ENCODE results near the gene NKIRAS1.
"Not testable (repeated sequence)": the region's sequence is repeated elsewhere in the genome, so short reads cannot be mapped to it uniquely, and the experiment has no call there.

The NKIRAS1 gene

DNA sequence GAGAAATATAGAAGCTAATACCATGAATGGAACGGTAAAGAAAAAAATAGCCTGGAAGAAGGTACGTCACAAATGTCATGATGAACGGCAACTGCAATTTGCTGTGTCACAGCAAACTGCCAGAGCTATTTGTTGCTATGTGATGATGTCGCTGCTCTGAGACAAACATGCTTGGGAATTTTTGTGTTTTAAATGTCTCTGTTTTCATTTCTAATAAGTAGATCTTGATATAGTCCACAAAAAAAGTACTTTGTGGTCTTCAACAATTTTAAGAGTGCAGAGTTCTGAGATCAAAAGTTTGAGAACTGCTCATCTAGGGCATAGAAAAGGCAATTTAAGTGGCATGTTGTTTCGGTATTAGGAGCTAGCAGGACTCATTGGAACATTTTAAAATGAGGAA, 24.0 kb upstream of the NKIRAS1 start:
- no peak for DNase-seq (ENCODE audit: low read depth)

GRCh38 chr3:23938688-23939087, 21.9 kb upstream of the NKIRAS1 start:
- no peak for DNase-seq (ENCODE audit: low read depth)

DNA sequence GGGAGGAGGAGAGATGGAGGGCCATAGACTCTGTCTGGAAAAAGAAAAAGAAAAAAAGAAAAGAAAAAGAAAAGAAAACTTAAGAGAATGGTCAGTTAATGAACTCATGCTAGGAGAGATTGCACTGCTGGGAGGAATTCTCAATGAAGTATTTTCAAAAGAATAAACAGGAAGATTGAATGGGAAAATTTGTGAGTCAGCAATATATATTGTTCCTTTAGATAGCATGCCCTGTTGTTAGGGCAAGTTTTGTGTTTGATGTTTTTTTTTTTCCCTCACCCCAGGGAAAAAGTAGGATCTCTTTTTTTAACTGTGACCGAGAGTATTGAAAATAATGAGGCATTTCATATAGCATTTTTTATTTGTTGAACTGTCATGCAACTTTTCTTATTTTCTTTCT, 20.5 kb upstream of the NKIRAS1 start:
- DNase-seq (ENCODE audit: low read depth): no peak

GRCh38 chr3:23934253-23934652, 17.5 kb upstream of the NKIRAS1 start:
- no peak for DNase-seq (ENCODE audit: low read depth)

DNA sequence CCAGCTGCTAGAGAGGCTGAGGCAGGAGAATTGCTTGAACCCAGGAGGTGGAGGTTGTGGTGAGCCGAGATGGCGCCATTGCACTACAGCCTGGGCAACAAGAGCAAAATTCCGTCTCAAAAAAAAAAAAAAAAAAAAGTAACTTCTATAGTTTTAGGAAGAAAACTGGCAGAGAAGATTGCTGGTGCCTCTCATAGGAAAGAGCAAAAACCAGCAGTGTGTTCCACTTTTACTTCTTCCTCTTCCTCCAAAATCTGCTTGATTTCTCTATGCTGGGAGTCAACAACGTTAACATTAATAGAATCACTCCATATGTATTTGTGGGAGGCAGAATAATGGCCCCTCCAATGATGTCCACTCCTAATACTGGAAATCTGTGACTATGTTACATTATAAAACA, 15.8 kb upstream of the NKIRAS1 start:
- no peak for DNase-seq (ENCODE audit: low read depth)

GRCh38 chr3:23931597-23931996, 14.8 kb upstream of the NKIRAS1 start:
- DNase-seq (ENCODE audit: low read depth): no peak

DNA sequence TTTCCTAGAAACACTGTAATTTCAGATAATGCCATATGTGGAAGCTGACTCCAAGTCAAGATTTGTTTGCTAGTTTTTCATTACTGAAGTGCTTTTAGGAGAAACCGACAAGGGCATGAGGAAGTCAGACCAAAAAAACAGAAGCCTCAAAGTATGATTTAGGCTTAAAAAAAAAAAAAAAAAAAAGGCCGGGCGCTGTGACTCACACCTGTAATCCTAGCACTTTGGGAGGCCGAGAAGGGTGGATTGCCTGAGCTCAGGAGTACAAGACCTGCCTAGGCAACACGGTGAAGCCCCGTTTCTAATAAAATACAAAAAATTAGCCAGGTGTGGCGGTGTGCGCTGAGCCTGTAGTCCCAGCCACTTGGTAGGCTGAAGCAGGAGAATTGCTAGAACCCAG, 11.7 kb upstream of the NKIRAS1 start:
- DNase-seq (ENCODE audit: low read depth): no peak

DNA sequence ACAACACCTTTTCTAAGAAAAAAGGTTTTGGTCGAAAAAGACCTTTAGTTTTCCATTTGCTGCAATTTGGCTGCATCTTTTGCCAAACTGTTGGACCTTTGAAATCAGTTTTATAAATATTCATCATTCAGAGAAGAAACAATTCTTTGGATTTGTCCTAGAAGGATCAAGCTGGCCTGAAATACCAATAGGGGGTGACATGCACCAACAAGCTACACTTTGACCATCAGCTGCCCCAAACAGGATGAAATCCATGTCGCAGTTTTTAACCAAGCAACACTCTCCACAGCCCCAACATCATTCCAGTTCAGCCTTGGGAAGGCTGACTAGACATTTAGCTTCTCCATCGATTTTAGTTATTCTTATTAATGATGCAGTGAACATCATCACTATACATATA, 9.9 kb upstream of the NKIRAS1 start:
- DNase-seq (ENCODE audit: low read depth): no peak

- DNase-seq (ENCODE audit: low read depth): no peak
Observed at GRCh38 chr3:23926246-23926645, 9.5 kb upstream of the NKIRAS1 start.

- DNase-seq (ENCODE audit: low read depth): no peak
Observed at GRCh38 chr3:23923786-23924185, 7.0 kb upstream of the NKIRAS1 start.

GRCh38 chr3:23921052-23921511, 4.3 kb upstream of the NKIRAS1 start:
- DNase-seq (ENCODE audit: low read depth): no peak

GRCh38 chr3:23920151-23920655, 3.4 kb upstream of the NKIRAS1 start:
- DNase-seq (ENCODE audit: low read depth): no peak

DNA sequence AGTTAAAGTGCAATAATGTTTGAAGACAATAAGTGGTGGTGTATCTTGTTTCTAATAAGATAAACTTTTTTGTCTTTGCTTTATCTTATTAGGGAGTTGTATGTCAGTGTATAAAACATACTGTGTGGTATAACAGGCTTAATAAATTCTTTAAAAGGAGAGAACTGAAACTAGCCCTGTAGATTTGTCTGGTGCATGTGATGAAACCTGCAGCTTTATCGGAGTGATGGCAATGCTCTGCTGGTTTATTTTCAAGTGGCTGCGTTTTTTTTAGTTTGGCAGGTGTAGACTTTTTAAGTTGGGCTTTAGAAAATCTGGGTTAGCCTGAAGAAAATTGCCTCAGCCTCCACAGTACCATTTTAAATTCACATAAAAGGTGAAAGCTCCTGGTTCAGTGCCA, 2.8 kb upstream of the NKIRAS1 start:
- no peak for DNase-seq (ENCODE audit: low read depth)

- not testable (repeated sequence) for DNase-seq (ENCODE audit: low read depth)
Observed at GRCh38 chr3:23918331-23918730, 1.5 kb upstream of the NKIRAS1 start.

GRCh38 chr3:23917679-23918303, 1.0 kb upstream of the NKIRAS1 start:
- DNase-seq (ENCODE audit: low read depth): not testable (repeated sequence)

DNA sequence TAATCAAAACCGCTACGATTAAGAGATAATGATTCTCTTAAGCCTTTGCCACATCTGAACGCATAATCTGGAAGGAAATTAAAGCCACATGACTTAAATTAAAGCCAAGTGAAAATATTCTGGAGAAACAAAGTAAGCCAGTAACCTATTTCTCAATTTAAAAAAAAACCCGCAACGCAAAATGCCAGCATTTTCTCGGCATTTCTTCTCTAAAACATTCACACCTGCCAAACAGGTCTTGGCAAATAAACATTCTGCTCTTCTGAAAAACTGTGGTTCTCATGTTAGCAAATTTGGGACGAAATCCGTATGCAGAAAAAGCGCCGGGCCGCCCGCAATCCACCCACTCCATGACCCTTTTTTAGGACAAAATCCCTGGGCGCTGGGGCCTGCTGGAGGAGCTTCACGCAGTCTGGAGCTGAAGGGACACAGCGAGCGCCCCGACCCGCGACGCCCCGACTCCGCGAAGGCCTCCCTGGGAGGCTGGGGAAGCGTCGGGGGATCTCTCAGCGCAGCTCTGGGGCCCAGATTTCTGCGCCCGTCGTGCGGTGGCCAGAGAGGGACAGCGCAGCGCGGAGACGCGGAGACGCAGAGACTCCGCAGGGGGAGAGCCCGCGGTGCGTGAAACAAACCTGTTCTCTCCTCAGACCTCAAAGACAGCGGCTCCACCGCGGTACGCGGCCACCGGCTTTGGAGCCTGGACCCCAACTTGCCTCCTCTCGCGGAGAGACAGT, 471 bp downstream of the NKIRAS1 start:
- no peak for DNase-seq (ENCODE audit: low read depth)

DNA sequence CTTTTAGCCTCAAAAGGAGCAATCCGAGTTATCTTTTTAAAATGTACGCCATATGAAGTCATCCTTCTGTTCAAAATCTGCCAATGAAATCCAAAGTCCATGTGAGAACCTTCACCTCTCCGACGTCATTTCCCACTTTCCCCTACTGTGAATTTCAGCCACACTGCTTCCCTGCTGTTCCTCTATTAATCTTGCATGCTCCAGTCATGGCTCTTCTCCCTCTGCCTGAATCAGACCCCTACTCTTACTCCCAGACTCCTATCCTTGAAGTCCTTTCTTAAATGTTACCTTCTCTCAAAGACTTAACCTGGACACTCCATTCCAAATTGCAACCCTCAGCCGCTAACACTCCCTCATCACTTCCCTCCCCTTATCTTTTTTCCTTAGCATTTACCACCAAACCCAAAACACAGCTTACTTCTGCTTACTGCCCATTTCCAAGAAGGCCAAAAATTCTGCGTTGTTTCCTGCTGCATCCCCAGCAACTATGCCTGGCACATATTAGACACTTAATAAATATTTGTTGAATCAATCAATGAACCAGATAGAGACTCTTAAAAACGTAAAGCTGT, 1.2 kb downstream of the NKIRAS1 start:
- DNase-seq (ENCODE audit: low read depth): no peak

DNA sequence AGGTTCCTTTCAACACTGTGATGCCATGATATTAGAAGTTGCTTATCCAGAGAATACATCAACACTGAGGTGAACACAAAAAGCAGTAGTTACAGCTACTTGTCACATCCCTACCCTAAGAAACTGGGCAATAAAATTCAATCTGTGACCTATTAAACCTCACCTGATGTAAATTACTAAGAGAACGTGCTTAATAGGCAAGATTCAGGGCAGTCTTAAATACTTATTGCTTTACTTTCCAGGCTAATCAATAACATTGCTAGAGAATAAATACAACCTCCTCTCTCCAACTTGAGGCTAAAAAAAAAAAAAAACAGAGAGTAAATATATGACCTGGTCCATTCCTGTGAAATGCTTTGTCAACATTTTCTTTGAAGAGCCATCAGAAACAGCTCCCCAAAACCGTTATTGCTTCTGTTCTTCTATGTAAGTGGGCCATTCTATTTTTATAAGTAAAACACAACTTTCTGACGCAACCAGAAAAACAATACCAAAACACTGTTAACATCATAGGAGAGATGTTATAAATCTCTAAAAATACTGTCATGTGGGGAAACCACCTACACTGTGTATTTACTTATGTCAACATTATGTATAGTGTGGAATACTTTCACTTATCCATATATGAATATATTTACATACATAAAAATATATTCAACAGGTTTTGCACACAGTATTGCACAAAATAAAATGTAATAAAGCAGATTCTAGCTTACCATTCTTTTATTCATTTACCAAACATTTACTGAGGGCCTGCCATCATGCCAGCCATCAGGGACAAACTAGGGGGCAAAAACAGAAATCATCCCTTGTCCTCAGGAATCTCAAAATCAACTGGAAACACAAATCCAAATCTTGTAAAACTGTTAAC, 2.7 kb downstream of the NKIRAS1 start:
- DNase-seq (ENCODE audit: low read depth): no peak

- DNase-seq (ENCODE audit: low read depth): no peak
Observed at GRCh38 chr3:23913182-23913581, 3.6 kb downstream of the NKIRAS1 start.

GRCh38 chr3:23912335-23912734, 4.5 kb downstream of the NKIRAS1 start:
- not testable (repeated sequence) for DNase-seq (ENCODE audit: low read depth)

DNA sequence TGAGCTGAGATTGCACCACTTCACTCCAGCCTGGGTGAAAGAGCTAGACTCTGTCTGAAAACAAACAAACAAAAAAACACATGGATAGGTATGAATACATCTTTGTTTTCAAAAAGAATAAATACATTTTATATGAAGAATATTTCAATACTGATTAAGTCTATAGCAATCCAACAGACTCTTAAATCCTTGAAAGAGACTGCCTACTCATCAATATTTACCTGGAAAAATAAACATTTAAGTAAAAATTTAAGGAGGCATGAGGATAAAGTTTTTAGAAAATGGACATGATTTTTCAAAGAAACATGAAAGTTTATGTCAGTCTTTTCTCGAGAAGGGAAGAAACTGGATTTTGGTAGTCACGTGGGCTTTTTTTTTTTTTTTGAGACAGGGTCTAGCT, 5.4 kb downstream of the NKIRAS1 start:
- DNase-seq (ENCODE audit: low read depth): no peak

DNA sequence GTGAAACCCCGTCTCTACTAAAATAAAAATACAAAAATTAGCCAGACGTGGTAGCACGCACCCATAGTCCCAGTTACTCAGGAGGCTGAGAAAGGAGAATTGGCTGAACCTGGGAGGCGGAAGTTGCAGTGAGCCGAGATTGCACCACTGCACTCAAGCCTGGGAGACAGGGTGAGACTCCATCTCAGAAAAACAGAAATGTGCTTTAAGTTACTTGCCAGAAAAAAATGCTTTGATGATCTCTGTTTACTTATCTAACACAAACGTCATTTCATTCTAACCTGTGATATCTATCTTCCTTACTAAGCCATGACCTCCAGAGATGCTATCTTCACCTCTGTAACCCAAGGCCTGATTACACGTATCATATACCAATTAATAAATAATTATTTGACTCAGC, 7.4 kb downstream of the NKIRAS1 start:
- DNase-seq (ENCODE audit: low read depth): no peak

All from stimulated activated CD8-positive, alpha-beta memory T cell treated with anti-CD3 and anti-CD28 coated beads, Interleukin-12 subunit alpha, Interleukin-12 subunit beta, amount 100 ng/mL, for 4 hours (primary cell).